KOPT-K1 (cell line): ENCODE data around the gene GPA33.

Source experiments
- H3K27ac ChIP-seq: fragments of 200-600 bp; sonication (generic); 2 replicates; pipeline ENCODE4 v1.5.1; 2016; ENCODE audit warnings: antibody characterized with exemption, mild to moderate bottlenecking, low read depth, low read length; ENCODE audit not compliant: poor library complexity, severe bottlenecking
- H3K36me3 ChIP-seq: fragments of 200-600 bp; sonication (generic); 2 replicates; pipeline ENCODE4 v1.5.1; 2017; ENCODE audit warnings: antibody characterized with exemption, mild to moderate bottlenecking, low read length, moderate library complexity; ENCODE audit not compliant: insufficient read depth
- H3K9me3 ChIP-seq: fragments of 200-600 bp; sonication (generic); 2 replicates; pipeline ENCODE4 v1.5.1; 2017; ENCODE audit warnings: antibody characterized with exemption, low read length, mild to moderate bottlenecking; ENCODE audit not compliant: insufficient read depth, poor library complexity, severe bottlenecking

Gene GPA33

GRCh38 chr1:167090314-167090942 is at the start of gene GPA33:
Gene GPA33 (minus strand): TSS chr1:167090377. CDS start chr1:167090287, 90 bp downstream.
- no peaks in the 10 kb centered on the region for H3K9me3 ChIP-seq
- H3K36me3 ChIP-seq: no peaks in the 10 kb centered on the region
- H3K27ac ChIP-seq: peak within 1 kb of the TSS; percentile 63

GRCh38 chr1:167138703-167139102 is 48.5 kb upstream of the GPA33 start:
- no peaks in the 10 kb centered on the region for H3K36me3 ChIP-seq
- H3K9me3 ChIP-seq: no peaks in the 10 kb centered on the region
- no peak overlapping the region for H3K27ac ChIP-seq

DNA sequence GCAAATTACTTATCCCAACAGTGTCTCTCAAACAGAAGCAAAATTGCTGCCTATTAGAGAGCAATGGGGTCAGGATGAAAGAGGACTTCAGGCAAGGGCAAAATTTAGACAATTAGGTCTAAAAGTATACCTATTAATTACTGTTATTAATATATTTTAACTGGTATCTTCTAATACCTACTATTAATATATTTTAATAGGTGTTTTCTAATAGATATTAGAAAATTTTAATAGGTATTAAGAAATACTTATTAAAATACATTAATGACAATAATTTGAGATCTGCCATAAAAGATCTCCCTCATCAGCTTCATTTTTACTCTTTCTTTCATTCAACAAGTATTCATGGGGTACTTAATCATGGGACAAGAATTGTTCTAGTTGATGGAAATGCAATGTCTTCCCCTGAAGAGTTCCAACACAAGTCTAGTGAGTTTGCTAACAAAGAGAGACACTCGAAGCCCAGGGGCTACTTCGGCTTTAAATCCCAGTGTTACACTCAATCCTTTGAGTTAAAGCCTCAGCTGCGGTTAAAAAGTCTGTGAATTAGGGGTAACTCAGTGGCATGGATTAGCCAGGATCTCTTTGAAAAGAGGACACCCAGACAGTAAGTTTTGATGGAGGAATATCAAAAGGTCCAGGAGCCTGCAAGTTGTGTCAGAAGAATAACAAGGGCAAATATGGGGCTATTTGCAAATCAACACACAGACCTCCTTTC is 47.8 kb upstream of the GPA33 start:
- H3K27ac ChIP-seq: no peak overlapping the region
- H3K9me3 ChIP-seq: no peaks in the 10 kb centered on the region
- H3K36me3 ChIP-seq: no peaks in the 10 kb centered on the region

GRCh38 chr1:167137332-167137781 is 47.2 kb upstream of the GPA33 start:
- Histone ChIP-seq H3K36me3 (no peaks in the 10 kb centered on the region), H3K9me3 (no peaks in the 10 kb centered on the region), H3K27ac (no peak overlapping the region)

GRCh38 chr1:167136806-167137205 is 46.6 kb upstream of the GPA33 start:
- no peaks in the 10 kb centered on the region for H3K36me3 ChIP-seq
- no peak overlapping the region for H3K27ac ChIP-seq
- no peaks in the 10 kb centered on the region for H3K9me3 ChIP-seq

DNA sequence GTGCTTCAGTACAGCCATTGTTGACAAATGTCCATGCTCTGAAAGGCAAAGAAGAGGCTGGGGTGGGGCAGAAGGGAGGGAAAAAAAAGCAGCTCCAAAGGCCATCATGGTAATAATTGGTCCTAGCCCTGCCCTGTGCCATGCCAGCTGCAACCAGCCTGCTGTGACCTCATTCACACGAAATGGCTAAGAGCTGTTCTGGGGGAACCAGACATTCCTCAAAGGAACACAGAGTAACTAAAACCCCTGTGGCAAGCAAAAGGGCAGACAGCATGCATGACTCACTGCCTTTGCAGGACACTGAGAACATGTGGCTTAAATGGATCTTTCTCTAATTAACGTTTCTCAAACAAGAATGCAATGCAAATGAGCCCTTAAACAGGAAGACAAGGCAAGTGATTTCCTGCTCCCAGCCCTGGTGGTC is 46.0 kb upstream of the GPA33 start:
- Histone ChIP-seq H3K9me3 (no peaks in the 10 kb centered on the region), H3K36me3 (no peaks in the 10 kb centered on the region), H3K27ac (no peak overlapping the region)

DNA sequence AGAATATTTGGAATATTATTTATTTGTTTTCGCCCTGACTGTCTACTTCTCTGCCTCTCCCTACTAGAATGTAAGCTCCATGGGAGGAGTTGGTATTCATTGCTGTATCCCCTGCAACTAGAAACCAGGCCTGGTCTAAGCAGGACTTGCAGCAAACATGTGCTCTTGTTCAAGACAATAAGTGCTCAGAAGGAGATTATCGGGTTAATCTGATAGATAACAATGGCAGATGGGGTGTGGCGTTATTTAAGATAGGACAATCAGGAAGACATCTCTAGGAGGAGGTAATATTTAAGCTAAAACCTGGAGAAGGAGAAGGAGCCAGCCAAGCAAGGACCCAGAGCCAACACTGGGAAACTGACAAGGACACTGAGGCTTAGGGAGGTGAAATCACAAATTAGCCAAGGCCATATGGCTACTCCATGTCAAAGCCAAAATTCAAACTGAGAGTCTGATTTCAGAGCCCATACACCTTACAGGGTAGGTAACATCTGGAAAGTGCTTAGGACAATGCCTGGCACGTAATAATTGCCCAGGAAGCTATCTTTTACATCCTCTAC is 45.2 kb upstream of the GPA33 start:
- Histone ChIP-seq H3K9me3 (no peaks in the 10 kb centered on the region), H3K36me3 (no peaks in the 10 kb centered on the region), H3K27ac (no peak overlapping the region)

DNA sequence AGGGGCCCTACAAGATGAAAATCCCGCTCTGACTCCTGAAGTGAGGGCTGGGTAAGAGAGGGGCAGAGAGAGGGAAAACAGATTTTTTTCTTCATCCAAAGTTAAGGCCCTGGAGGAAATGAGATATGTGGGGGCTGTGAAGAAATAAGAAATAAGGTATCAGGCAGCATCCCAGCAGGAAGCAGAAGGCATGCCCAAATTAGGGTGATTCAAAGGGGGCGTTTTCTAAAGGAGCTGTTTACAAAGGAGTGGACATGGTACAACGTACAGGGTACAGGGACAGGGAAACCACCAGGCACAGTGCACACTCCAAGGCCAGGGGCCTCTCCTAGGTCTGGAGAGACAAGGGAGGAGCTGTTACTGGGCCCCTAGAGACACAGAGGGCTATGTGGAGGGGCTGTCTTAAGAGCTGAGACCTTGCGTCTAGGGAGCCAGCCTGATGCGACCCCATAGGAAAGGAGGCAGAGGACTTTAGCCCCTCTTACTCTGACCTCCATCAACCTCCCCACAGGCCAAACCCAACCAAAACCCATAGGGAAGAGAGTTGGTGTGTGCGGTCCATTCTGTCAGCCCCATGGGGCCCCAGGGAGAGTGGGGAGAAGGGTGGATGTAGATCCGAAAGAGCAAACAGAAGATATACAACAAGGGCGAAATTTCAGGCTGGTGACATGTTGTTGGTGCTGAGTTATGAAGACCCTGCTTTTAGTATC is 42.3 kb upstream of the GPA33 start:
- H3K36me3 ChIP-seq: no peaks in the 10 kb centered on the region
- no peak overlapping the region for H3K27ac ChIP-seq
- no peaks in the 10 kb centered on the region for H3K9me3 ChIP-seq

DNA sequence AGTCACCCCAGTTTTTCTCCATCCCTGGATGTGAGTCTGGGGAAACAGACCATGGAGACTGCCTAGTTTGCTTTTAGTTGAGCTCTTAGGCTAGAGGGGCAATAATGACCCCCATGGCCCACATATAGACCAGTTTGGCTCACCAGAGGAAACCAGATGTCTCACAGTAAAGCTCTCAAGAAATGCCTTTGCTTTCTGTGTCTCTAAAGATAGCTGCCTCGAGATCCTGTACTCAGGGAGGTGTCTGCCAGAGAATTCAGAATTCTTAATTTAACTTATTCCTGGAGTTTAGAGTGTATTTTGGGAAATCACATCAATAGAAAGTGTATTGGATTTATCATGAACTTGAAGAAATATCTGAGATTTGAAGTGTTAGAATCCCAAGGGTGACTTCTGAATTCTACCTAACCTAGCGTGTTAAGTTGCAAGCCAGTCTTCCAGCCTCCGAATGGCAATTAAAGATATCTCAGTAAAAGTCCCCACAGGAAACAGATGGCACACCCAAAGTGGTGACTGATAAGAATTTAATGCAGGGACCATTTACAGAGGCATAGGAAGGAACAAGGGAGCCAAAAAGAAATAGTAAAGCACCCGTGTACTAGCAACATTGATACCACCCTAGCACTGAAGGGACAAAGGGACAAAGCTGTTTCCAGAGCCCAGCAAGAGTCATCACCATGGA is 40.8 kb upstream of the GPA33 start:
- H3K27ac ChIP-seq: no peak overlapping the region
- no peaks in the 10 kb centered on the region for H3K9me3 ChIP-seq
- H3K36me3 ChIP-seq: no peaks in the 10 kb centered on the region

- H3K27ac ChIP-seq: no peak overlapping the region
- H3K36me3 ChIP-seq: no peaks in the 10 kb centered on the region
- no peaks in the 10 kb centered on the region for H3K9me3 ChIP-seq
Observed at GRCh38 chr1:167128261-167129227, 38.4 kb upstream of the GPA33 start.

GRCh38 chr1:167127661-167128060 is 37.5 kb upstream of the GPA33 start:
- Histone ChIP-seq H3K36me3 (no peaks in the 10 kb centered on the region), H3K9me3 (no peaks in the 10 kb centered on the region), H3K27ac (no peak overlapping the region)

GRCh38 chr1:167127236-167127635 is 37.1 kb upstream of the GPA33 start:
- no peak overlapping the region for H3K27ac ChIP-seq
- H3K36me3 ChIP-seq: no peaks in the 10 kb centered on the region
- H3K9me3 ChIP-seq: no peaks in the 10 kb centered on the region

DNA sequence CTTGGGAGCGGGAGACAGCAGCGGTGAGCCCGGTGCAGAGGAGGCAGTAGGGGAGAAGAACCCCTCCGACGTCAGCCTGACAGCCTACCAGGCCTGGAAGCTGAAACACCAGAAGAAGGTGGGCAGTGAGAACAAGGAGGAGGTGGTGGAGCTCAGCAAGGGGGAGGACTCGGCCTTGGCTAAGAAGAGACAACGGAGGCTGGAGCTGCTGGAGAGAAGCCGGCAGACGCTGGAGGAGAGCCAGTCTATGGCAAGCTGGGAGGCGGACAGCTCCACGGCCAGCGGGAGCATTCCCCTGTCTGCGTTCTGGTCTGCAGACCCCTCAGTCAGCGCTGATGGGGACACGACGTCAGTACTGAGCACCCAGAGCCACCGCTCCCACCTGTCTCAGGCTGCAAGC is 36.6 kb upstream of the GPA33 start:
- Histone ChIP-seq H3K36me3 (no peaks in the 10 kb centered on the region), H3K27ac (no peak overlapping the region), H3K9me3 (no peaks in the 10 kb centered on the region)

GRCh38 chr1:167126317-167126716 is 36.1 kb upstream of the GPA33 start:
- no peaks in the 10 kb centered on the region for H3K36me3 ChIP-seq
- H3K27ac ChIP-seq: no peak overlapping the region
- no peaks in the 10 kb centered on the region for H3K9me3 ChIP-seq
